OCI-LY1 (cell line): ENCODE results near the gene BTC.

Source experiments
- H2AFZ ChIP-seq: fragments of 200-600 bp; sonication (generic), shearing (Covaris generic); 2 replicates; pipeline ENCODE4 v1.6.0; 2014; ENCODE audit warnings: antibody characterized with exemption, mild to moderate bottlenecking, low read length
- H3F3A ChIP-seq: fragments of 200-600 bp; sonication (generic), shearing (Covaris generic); 2 replicates; pipeline ENCODE4 v1.6.0; 2014; ENCODE audit warnings: mild to moderate bottlenecking, antibody characterized with exemption, low read length, moderate library complexity; ENCODE audit not compliant: insufficient read depth
- H3K27ac ChIP-seq: fragments of 200-600 bp; sonication (generic); 2 replicates; pipeline ENCODE4 v1.5.1; 2014; ENCODE audit warnings: low read length, mixed run types, mild to moderate bottlenecking, low read depth; ENCODE audit not compliant: poor library complexity, severe bottlenecking
- H3K27me3 ChIP-seq: fragments of 200-600 bp; sonication (generic); 2 replicates; pipeline ENCODE4 v1.6.0; 2014; ENCODE audit warnings: antibody characterized with exemption, mild to moderate bottlenecking, low read length, moderate library complexity; ENCODE audit not compliant: insufficient read depth
- H3K36me3 ChIP-seq: fragments of 200-600 bp; sonication (generic); 2 replicates; pipeline ENCODE4 v1.6.1; 2014; ENCODE audit warnings: mild to moderate bottlenecking, antibody characterized with exemption, low read length, moderate library complexity, mixed read lengths; ENCODE audit not compliant: insufficient read depth
- H3K4me1 ChIP-seq: fragments of 200-600 bp; sonication (generic); 2 replicates; pipeline ENCODE4 v1.5.1; 2014; ENCODE audit warnings: mild to moderate bottlenecking, low read length, moderate library complexity; ENCODE audit not compliant: insufficient read depth, severe bottlenecking
- H3K4me2 ChIP-seq: fragments of 200-600 bp; sonication (generic), shearing (Covaris generic); 2 replicates; pipeline ENCODE4 v1.6.1; 2014; ENCODE audit warnings: low read length
- H3K4me3 ChIP-seq: fragments of 200-600 bp; sonication (generic); 2 replicates; pipeline ENCODE4 v1.5.1; 2014; ENCODE audit warnings: low read length, low read depth, mild to moderate bottlenecking, mixed read lengths; ENCODE audit not compliant: poor library complexity, severe bottlenecking
- H3K79me2 ChIP-seq: fragments of 200-600 bp; shearing (Covaris generic); 2 replicates; pipeline ENCODE4 v1.6.1; 2016; ENCODE audit warnings: mixed run types, low read length, mixed read lengths; ENCODE audit not compliant: insufficient read depth
- H3K9ac ChIP-seq: fragments of 200-600 bp; sonication (generic), shearing (Covaris generic); 2 replicates; pipeline ENCODE4 v1.6.1; 2014; ENCODE audit warnings: mild to moderate bottlenecking, low read length, mixed read lengths
- H3K9me2 ChIP-seq: fragments of 200-600 bp; sonication (generic), shearing (Covaris generic); 2 replicates; pipeline ENCODE4 v1.6.1; 2014; ENCODE audit warnings: low read depth, mild to moderate bottlenecking, low read length, mixed read lengths
- H3K9me3 ChIP-seq: fragments of 200-600 bp; shearing (Covaris generic); 2 replicates; pipeline ENCODE4 v1.6.1; 2014; ENCODE audit warnings: low read length, mixed read lengths
- H4K20me1 ChIP-seq: fragments of 200-600 bp; sonication (generic), shearing (Covaris generic); 2 replicates; pipeline ENCODE4 v1.6.0; 2016; ENCODE audit warnings: mild to moderate bottlenecking, low read length; ENCODE audit not compliant: insufficient read depth
- EZH2 ChIP-seq: fragments of 200-600 bp; sonication (generic), shearing (Covaris generic); IDR thresholded peaks from 2 replicates; pipeline ENCODE4 v1.8.0; 2017; ENCODE audit warnings: borderline replicate concordance, mixed run types, mild to moderate bottlenecking, antibody characterized with exemption, low read length, moderate library complexity, mixed read lengths
- TF ChIP-seq, protein P1 (sequence below): fragments of 200-600 bp; sonication (generic), shearing (Covaris generic); IDR thresholded peaks from 2 replicates; pipeline ENCODE4 v1.5.1; 2017; ENCODE audit warnings: mild to moderate bottlenecking, antibody characterized with exemption, low read length, moderate library complexity, mixed read lengths

Gene BTC

DNA sequence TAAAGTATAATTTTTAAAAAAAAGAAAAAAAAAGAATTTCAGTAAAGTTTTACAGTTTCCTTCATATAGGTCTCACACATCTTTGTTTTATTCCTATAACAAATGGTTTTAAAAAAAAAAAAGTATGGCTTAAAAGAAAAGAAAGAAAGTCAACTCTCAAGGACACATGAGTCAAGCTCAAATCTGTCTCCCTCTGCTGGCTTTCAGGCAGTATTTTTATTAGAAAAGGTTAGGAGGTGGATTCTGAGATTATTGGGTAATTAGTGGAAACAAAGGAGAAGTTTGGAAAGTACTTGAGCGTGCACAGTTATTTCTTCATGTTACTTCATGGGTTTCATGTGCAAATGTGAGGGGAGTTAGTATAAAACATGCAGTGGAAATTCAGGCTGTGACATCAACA is 36.6 kb upstream of the BTC start:
- TF ChIP-seq EZH2, result no peak
- TF ChIP-seq, protein P1, sequence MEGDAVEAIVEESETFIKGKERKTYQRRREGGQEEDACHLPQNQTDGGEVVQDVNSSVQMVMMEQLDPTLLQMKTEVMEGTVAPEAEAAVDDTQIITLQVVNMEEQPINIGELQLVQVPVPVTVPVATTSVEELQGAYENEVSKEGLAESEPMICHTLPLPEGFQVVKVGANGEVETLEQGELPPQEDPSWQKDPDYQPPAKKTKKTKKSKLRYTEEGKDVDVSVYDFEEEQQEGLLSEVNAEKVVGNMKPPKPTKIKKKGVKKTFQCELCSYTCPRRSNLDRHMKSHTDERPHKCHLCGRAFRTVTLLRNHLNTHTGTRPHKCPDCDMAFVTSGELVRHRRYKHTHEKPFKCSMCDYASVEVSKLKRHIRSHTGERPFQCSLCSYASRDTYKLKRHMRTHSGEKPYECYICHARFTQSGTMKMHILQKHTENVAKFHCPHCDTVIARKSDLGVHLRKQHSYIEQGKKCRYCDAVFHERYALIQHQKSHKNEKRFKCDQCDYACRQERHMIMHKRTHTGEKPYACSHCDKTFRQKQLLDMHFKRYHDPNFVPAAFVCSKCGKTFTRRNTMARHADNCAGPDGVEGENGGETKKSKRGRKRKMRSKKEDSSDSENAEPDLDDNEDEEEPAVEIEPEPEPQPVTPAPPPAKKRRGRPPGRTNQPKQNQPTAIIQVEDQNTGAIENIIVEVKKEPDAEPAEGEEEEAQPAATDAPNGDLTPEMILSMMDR, result peak; percentile 34; the same call in 1 of the 2 replicates
- Histone ChIP-seq H2AFZ (no peak overlapping the region), H3K9me3 (no peaks in the 10 kb centered on the region), H3K79me2 (no peaks in the 10 kb centered on the region), H3K36me3 (no peaks in the 10 kb centered on the region), H3K4me2 (no peak overlapping the region), H3K27ac (no peak overlapping the region), H3K9ac (no peak overlapping the region), H3F3A (no peaks in the 10 kb centered on the region), H3K4me3 (no peak overlapping the region), H3K9me2 (no peaks in the 10 kb centered on the region), H4K20me1 (no peaks in the 10 kb centered on the region), H3K4me1 (no peaks in the 10 kb centered on the region), H3K27me3 (no peaks in the 10 kb centered on the region)

DNA sequence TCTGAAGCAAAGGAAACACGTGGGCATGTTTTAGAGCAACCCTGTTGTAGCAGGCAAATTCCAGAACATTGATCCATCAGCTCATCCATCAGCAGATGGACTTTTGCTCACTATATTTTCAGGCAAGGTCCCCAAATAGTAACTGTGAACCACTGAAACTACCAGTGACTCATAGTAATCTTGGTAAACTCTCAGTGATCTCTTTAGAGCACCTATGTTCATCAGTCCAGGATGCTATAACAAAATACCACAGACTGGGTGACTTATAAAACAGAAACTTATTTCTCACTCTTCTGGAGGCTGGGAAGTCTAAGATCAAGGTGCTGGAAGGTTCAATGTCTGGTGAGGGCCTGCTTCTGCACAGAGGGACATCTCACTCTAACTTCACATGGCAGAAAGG is 28.9 kb upstream of the BTC start:
- Histone ChIP-seq H3K36me3 (no peaks in the 10 kb centered on the region), H4K20me1 (no peaks in the 10 kb centered on the region), H3K4me3 (no peak overlapping the region), H3F3A (no peaks in the 10 kb centered on the region), H3K79me2 (no peaks in the 10 kb centered on the region), H3K27me3 (no peaks in the 10 kb centered on the region), H3K4me1 (no peaks in the 10 kb centered on the region), H3K4me2 (no peak overlapping the region), H3K9ac (no peak overlapping the region), H3K27ac (no peak overlapping the region), H2AFZ (no peak overlapping the region), H3K9me3 (no peaks in the 10 kb centered on the region), H3K9me2 (no peaks in the 10 kb centered on the region)
- TF ChIP-seq, protein P1, result no peak
- TF ChIP-seq EZH2, result no peak

DNA sequence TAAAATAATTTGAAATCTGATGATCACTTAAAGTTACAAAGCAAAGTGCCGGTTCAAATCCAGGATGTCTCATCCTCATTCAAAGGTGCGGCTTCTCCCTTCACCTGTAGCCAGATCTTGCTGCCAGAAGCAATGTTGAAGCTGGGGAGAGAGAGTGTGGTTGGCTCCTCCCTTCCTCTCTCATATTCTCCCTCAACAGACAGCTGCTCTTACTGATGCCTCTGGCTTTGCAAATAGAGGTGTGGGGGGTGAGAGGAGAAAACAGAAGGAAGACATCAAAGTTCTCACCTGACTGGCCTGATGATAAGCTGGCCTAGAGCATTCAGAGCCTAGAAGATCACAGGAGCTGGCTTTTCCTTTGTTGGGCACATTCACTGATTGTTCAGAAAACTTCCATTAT is 28.3 kb upstream of the BTC start:
- no peaks in the 10 kb centered on the region for H3K79me2 ChIP-seq
- H3K4me1 ChIP-seq, result no peaks in the 10 kb centered on the region
- no peaks in the 10 kb centered on the region for H4K20me1 ChIP-seq
- TF ChIP-seq, protein P1, result no peak
- no peak for TF ChIP-seq EZH2
- no peaks in the 10 kb centered on the region for H3K9me2 ChIP-seq
- H3K4me3 ChIP-seq, result no peak overlapping the region
- no peaks in the 10 kb centered on the region for H3K36me3 ChIP-seq
- no peak overlapping the region for H3K9ac ChIP-seq
- no peaks in the 10 kb centered on the region for H3F3A ChIP-seq
- no peak overlapping the region for H3K27ac ChIP-seq
- H2AFZ ChIP-seq, result no peak overlapping the region
- H3K27me3 ChIP-seq, result no peaks in the 10 kb centered on the region
- H3K9me3 ChIP-seq, result no peaks in the 10 kb centered on the region
- no peak overlapping the region for H3K4me2 ChIP-seq
